Subcutaneous adipose tissue (tissue), 4 donors: Measurements from ENCODE around the gene TSGA10IP. TPM values are rescaled to one million over a fixed set of nuclear protein-coding genes. Genes with fewer than 3 reads are reported as not detected.

Experiments
- CTCF ChIP-seq: fragments of 450-650 bp; IDR thresholded peaks from one replicate; pipeline ENCODE4 v1.5.1; 2016; ENCODE audit warnings: low read depth, mild to moderate bottlenecking, control low read depth, antibody characterized with exemption, moderate library complexity
- total RNA-seq, 4 donors: library from RNA; depleted of rRNA; stranded (reverse); fragments of >200 nt; gene quantifications; one replicate each; pipeline ENCODE4 v1.1.0, GENCODE V29; 2016

The TSGA10IP gene
- total RNA-seq, 4 donors from 2014 or later, result not detected

- no peak for TF ChIP-seq CTCF
Observed at GRCh38 chr11:65900125-65900898, 45.0 kb upstream of the TSGA10IP start, which contains the start of gene FOSL1. TSS of gene FOSL1 (minus strand) at chr11:65900388. CDS start at chr11:65900339, 49 bp downstream.

DNA sequence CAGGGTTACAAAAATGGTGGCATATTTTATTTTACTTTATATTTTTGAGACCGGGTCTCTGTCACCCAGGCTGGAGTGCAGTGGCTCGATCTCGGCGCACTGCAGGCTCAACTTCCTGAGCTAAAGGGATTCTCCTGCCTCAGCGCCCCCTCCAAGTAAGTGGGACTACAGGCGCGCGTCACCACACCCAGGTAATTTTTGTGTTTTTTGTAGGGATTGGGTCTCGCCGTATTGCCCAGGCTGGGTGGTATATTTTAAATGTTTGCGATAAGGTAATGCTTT lies 44.4 kb upstream of the TSGA10IP start:
- no peak for TF ChIP-seq CTCF

DNA sequence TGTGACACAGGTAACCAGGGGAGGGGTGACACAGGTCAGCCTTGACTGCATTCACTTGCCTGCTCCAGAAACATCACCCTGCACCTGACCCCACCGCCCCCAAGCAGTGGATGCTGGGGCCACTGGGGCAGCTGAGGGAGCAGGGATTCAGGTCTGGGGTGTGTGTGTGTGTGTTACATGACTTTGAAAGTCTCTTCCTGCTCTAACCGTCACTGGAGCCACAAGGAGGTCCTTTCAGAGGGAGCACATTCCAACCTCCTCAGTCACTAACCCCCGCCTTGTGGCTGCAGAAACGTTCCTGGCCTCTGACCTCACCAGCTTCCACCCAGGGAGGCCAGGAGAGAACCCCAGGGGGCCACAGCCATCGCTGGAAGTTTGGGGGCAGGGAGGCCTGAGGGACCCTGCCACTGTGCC lies 42.2 kb upstream of the TSGA10IP start:
- no peak for TF ChIP-seq CTCF

DNA sequence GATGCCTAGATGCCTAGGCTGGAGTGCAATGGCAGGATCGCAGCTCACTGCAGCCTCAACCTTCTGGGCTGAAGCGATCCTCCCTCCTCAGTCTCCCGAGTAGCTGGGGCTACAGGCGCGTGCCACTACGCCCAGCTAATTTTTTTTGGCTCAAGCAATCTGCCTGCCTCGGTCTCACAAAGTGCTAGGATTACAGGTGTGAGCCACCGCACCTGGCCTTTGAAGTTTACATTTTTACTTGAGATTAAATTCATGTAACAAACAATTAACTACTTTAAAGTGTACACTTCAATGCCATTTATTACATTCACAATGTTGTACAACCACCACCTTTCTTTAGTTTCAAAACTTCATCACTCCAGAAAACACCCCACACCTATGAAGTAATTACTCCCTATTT lies 41.6 kb upstream of the TSGA10IP start:
- no peak for TF ChIP-seq CTCF

- no peak for TF ChIP-seq CTCF
Observed at GRCh38 chr11:65906602-65907001, 38.7 kb upstream of the TSGA10IP start.

- no peak for TF ChIP-seq CTCF
Observed at GRCh38 chr11:65907878-65908277, 37.4 kb upstream of the TSGA10IP start.

GRCh38 chr11:65911682-65912568 lies 33.4 kb upstream of the TSGA10IP start:
- TF ChIP-seq CTCF, result no peak
